Measurements from ENCODE around the gene NLE1.
"Not testable (repeated sequence)": the region's sequence is repeated elsewhere in the genome, so short reads cannot be mapped to it uniquely, and the experiment has no call there.

Gene NLE1

DNA sequence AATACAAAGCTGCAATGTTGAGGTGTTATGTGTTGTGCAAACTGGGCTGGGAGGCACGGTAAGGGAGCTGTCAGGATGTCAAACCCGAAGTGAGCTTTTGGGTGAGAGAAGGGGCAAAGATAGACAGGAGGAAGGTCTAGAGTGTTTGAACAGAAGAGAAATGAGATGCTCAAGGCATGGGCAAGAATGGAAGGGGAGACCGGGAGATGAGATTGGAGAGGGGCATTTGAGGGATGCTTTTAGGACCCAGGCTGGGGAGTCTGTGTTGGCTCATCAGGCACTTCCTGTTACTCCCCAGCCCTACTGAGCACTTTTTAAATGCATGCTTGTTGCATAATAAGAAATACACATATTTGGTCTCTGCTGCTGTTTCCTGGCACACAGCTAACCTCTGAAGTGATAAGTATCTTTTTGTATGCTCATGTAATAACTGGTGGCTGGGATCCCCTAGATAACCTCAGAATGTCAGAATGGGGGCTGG, 19.2 kb upstream of the NLE1 start:
- DNase-seq: no peak

- no peak for DNase-seq
Measured at GRCh38 chr17:35160354-35161201, 18.5 kb upstream of the NLE1 start.

- DNase-seq: no peak
Measured at GRCh38 chr17:35159940-35160339, 17.8 kb upstream of the NLE1 start.

DNA sequence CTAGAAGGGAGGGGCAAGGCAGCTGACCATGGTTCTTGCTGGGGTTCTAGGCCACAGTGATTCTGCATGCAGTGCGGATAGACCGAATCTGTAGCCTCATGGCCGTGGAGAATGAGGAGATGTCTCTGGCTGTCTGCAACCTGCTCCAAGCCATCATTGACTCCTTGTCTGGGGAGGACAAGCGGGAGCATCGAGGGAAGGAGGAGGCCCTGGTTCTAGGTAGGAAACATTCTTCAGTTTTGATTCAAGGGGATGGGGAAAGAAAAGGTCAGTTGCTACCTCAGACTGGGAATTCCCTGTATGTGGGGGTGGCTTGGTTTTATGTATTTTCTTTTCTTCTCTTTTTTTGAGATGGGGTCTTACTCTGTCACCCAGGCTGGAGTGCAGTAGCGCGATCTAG, 13.1 kb upstream of the NLE1 start:
- DNase-seq: no peak

DNA sequence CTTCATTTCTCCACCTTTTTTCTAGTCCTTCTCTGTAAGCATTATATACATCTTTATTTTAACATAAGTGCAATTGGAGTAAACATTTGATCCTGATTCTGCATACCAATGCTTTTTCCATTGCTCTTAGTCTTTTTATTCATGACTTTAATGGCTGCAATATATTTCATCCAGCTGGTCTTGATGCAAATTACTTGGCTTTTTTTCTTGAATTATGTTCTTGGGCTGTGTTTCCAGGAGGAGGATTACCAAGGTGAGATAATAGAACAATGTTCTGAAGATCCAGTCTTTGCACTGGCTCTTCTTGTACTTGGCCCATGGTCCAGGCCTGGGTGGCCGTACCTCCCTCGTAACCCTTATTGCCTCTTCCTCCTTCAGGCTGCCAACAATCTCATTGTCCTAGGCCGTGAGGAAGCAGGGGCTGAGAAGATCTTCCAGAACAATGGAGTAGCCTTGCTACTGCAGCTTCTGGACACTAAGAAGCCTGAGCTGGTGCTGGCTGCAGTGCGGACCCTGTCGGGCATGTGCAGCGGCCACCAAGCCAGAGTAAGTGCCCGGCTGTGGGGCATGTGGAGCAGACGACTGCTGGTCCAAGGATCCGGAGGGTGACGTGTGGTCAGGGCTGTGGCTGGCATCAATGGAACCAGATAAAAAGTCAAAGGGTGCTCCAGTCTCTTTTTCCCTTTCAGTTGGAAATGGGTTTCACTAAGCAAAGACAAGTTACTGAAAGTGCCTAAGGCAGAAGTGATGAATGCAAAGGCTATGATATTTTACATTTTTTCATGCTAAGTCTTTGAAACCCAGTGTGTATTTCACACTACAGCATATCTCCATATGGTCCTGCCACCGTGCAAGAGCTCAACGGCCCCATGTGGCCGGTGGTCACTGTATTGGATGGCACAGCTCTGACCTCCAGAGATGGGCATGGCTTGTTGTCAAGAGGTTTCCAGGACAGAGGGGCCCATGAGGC, 12.4 kb upstream of the NLE1 start:
- no peak for DNase-seq

DNA sequence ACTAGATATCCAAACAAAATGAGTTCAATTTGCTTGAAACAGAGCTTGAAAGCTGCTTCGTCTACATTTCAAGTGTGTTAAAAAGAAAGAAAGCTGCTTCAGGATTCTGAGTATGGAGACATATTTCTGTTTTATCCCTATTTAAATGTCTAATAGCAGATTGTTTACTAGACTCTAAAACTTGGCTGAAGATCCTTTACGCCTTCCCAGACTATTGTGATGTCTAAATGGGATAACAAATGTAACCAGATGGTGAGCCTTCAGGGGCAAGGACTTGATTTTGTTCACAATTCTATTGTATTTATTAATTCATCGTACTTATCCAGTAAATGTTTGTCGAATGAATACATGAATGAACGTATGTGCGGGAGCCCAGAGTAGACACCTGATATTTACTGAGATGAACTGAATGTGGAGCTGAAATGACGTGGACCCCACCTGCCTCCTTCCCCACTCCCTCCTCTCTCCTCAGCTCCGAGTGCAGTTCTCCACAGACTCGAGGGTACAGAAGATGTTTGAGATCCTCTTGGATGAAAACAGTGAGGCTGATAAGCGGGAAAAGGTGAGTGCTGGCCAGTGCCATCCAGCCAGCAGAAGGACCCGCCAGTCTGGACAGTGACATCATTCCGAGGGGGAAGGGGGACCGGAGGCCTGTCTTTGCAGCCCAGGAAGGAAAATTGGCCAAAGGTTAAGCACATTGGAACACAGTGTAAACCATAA, 10.5 kb upstream of the NLE1 start:
- DNase-seq: no peak

DNA sequence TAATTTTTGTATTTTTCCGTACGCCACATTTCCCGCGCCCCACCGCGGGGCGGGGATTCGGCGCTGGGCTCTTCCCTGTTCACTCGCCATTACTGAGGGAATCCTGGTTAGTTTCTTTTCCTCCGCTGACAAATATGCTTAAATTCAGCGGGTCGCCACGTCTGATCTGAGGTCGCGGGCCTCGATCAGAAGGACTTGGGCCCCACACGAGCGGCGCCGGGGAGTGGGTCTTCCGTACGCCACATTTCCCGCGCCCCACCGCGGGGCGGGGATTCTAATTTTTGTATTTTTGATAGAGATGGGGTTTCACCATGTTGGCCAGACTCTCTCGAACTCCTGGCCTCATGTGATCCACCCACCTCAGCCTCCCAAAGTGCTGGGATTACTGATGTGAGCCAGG, 9.0 kb upstream of the NLE1 start:
- DNase-seq: not testable (repeated sequence)

- no peak for DNase-seq
Measured at GRCh38 chr17:35149941-35150340, 7.8 kb upstream of the NLE1 start.

GRCh38 chr17:35148144-35148543, 6.0 kb upstream of the NLE1 start:
- no peak for DNase-seq

DNA sequence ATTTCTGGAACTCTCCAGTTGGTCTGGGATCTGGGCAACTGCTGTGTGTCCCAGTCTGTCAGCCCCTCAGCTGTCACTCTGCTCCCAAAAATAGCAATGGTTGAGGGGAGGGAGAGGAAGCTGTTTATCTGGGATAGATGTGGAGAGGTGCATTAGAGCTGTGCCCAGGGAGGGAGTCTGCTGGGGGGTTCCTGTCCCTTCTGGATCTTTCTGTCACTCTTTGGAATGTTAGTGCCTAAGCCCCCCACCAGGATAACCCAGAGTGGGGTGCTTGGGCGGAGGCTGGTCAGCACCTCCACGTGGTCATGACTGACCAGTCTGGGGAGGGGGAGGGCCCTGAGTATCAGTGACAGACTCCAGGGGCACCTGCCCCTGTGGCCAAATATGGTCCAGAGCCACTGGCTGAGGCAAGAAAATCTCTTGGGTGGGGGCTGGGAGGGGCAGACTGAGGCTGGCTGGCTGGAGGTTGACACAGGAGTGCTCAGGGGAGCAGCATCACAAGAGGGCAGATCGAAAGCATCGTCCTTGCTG, 5.3 kb upstream of the NLE1 start, which contains the start of gene UNC45B:
TSS of gene UNC45B (plus strand) at position 443 of the 531 bp plus-strand sequence. CDS start 447 bp downstream, outside the sequence.
- DNase-seq: no peak

GRCh38 chr17:35146214-35146833, 4.2 kb upstream of the NLE1 start:
- no peak for DNase-seq

DNA sequence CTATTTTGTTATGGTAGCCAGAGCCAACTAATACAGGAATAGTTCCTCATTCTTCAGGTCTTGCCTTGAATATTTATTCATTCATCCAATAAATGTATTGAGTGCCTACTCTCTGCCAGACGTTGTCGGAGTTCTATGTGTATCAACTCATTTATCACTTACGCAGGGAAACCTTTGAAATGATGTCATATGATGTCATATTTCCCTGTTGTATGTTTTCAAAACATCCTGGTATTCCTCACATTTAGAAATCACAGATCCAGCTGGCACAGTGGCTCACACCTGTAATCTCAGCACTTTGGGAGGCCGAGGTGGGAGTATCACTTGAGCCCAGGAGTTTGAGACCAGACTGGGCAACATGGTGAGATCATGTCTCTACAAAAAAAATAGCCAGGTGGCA, 2.7 kb upstream of the NLE1 start:
- no peak for DNase-seq

DNA sequence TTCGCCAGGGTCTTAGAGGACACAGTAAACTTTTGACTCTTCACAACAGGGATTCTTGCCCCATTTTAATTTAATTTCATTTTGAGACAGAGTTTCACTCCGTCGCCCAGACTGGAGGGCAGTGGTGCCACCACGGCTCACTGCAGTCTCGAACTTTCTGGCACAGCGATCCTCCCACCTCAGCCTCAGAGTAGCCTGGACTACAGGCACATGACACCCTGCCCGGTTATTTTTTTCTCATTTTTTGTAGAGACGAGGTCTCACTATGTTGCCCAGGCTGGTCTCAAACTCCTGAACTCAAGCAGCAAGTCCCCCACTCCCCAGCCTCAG, 329 bp upstream of the NLE1 start:
- no peak for DNase-seq

GRCh38 chr17:35138218-35138617, 3.9 kb downstream of the NLE1 start:
- no peak for DNase-seq

GRCh38 chr17:35135322-35135721, 6.8 kb downstream of the NLE1 start:
- DNase-seq: no peak

DNA sequence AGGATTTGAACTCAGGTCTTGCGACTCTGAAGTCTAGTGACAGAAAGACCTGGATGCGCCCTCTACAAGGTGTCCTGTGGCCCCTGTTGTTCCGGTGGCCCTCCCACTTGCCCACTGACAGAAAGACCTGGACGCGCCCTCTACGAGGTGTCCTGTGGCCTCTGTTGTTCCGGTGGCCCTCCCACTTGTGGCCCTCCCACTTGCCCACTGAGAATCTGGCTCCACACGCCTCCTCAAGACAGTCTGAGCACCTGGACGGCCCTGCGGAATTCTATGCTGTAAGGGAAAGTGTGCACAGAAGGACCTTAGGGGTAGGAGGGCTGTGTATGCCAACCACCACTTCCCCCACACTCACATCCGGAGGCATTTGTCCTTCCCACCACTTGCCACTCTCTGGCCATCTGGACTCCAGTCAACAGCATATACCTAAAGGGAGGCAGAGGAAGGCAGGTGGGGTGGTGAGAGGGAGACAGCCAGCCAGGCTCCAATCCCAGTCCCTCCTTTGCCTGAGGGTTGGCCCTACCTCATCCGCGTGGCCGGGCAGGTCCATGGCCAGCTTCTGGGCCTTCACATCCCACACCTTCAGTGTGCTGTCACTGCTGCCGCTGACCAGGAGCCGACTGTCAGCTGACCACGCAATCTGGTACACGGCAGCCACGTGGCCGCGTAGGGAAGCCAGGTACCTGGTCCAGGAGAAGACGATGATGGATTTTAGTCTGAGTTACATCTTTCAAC, 9.1 kb downstream of the NLE1 start:
- DNase-seq: no peak

DNA sequence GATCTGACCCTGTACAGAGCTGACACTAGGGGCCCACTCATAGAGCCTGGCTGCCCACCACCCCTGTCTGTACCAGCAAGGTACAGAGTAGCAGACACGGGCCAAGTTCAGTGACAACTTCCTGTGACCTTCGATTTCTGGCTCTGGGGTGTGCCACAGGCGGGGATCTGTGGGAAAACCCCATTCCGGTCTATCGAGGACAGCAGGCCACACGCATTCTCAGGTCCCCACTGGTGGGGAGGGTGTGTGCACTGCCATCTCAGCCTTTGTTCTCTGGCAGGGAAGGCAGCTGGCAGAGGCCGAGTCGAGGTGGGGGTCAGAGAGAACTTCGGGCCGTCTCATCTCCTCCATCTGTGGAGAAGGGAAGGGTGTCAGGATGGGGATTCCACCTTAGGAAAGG, 10.0 kb downstream of the NLE1 start:
- DNase-seq: no peak

GRCh38 chr17:35130392-35130791, 11.7 kb downstream of the NLE1 start:
- DNase-seq: no peak

- DNase-seq: peak; percentile 10
Measured at GRCh38 chr17:35129973-35130351, 12.1 kb downstream of the NLE1 start.

DNA sequence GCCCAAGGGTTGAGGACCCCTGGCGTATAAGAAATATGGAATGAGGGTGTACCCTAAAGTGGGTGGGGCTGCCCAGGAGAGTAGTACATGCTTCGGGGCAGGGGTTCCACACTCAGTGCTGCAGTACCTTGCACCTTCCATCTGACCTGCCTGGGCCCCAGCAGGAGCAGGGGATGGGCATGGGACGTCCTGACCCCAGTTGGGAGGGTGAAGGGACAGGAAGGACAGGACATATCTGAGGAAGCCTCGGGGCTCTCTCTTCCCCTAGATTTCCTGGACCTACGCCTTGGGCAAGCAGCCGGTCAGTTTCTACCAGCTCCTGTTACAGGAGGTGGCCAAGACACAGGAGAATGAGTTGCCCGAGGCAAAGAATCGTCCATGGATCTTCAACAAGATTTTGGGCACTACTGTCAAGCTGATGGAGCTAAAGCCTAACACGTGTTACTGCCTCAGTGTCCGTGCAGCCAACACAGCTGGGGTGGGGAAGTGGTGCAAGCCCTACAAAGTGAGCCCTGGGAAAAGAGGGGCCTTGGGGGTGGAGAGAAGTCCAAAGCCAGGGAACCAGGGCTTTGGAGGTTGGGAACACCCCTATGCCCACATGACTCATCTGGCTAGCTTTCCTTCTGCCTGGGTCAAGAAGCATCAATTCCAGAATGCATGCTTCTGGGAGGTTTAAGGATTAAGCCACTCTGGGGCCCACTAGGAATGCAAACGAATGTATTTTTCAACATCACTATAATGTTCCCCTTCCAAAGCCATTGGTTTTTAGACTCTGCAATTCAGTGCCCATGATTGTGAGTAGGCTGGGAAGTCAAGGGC, 12.7 kb downstream of the NLE1 start:
- no peak for DNase-seq

Data from fibroblast of skin of right biceps (primary cell).